H1 (cell line): ENCODE measurements around the gene TFAP2A. TPM values are rescaled to one million over a fixed set of nuclear protein-coding genes. Genes with fewer than 3 reads are reported as not detected.

ENCODE experiments used
- CBX8 ChIP-seq: fragments of 300-800, 300-1000 bp; sonication (generic); IDR thresholded peaks from 2 replicates; pipeline ENCODE4 v1.7.1; 2016; ENCODE audit warnings: low read depth, low read length, borderline replicate concordance
- polyA plus RNA-seq, 7 experiments: library from polyadenylated mRNA; depleted of rRNA in 3 of 7; stranded (reverse) in 5 of 7; unstranded in 2 of 7; fragments of >200 nt in 5 of 7; fragments of 200-250 nt in 2 of 7; gene quantifications; 1 replicate in 5 of 7; 2 replicates in 1 of 7; 4 replicates in 1 of 7; pipeline versions ENCODE4 v1.2.1 to v1.2.3, GENCODE V29; 2011 to 2013; ENCODE audit warnings: missing spikeins in 2 of 7, mixed read lengths in 2 of 7
- total RNA-seq: library from RNA; stranded (reverse); fragmentation: NEBNext Ultra II Directional; extraction: Animal tissue kit (Norgen Biotek cat#: 25700); gene quantifications from 2 replicates; pipeline ENCODE4 v1.2.1, GENCODE V29; 2021
- TF ChIP-seq, protein P1 (sequence below), 3 experiments: IDR thresholded peaks; 1 replicate in 2 of 3; 2 replicates in 1 of 3; pipeline versions ENCODE4 v1.5.1 to v1.6.1; 2011; ENCODE audit warnings: low read length in 3 of 3, mild to moderate bottlenecking in 3 of 3, inconsistent platforms in 2 of 3, low read depth in 1 of 3, moderate library complexity in 1 of 3; ENCODE audit not compliant: insufficient read depth in 1 of 3; ENCODE audit errors: control extremely low read depth in 1 of 3

TFAP2A gene
- total and polyA plus RNA-seq, 2 of the 8 experiments (the other 6 are each of a cell fraction or from before 2014, with no cell fraction given) = 0.23 TPM; not detected in 1

DNA sequence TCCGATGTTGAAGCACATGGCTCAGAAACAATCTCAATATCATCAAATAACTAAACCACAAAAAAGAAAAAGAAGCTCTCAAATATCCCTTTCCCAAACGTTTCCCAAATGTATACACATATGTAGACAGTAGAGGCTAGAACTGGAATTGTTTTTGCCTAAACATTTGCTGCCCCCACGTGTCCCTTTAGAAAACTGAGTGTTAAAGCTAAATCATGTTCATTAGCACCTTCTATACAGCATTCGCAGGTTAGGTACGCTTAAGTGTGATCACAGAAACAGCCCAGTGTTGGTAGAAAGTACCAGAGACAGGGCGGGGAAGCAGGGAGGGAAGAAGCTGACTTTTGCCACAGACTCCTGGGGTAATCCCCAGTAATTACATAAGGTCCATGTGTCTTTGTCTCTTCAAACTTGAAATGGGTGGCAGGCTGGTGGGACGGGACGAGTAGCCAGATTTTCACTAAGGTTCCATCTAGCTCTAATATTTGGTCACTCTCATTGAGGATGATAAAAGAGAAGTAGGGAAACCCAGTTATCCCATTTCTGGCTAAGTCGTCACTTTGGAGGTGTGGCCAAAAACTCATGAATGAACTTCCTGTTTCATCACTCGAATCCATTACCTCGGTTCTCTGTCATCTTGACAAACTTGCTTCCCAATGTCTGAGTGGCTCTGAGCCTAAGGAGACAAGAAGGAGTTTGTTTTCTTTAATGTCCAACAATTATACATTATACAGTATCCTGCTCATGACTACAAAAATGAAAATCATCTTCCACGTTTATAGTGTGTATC is 15.0 kb upstream of the TFAP2A start (continued):
- TF ChIP-seq CBX8 = no peak
- TF ChIP-seq, protein P1, sequence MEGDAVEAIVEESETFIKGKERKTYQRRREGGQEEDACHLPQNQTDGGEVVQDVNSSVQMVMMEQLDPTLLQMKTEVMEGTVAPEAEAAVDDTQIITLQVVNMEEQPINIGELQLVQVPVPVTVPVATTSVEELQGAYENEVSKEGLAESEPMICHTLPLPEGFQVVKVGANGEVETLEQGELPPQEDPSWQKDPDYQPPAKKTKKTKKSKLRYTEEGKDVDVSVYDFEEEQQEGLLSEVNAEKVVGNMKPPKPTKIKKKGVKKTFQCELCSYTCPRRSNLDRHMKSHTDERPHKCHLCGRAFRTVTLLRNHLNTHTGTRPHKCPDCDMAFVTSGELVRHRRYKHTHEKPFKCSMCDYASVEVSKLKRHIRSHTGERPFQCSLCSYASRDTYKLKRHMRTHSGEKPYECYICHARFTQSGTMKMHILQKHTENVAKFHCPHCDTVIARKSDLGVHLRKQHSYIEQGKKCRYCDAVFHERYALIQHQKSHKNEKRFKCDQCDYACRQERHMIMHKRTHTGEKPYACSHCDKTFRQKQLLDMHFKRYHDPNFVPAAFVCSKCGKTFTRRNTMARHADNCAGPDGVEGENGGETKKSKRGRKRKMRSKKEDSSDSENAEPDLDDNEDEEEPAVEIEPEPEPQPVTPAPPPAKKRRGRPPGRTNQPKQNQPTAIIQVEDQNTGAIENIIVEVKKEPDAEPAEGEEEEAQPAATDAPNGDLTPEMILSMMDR (IDR thresholded peaks at IDR 0.05; ENCODE audit: control extremely low read depth in 1 of 3, insufficient read depth in 1 of 3, low read depth in 1 of 3, low read length in 3 of 3) = peak in 2 of 3 experiments; percentile 53 to 69; a peak in 3 of 4 replicates
